Measurements from ENCODE around the gene REC8. TPM values are rescaled to one million over a fixed set of nuclear protein-coding genes. Genes with fewer than 3 reads are reported as not detected.

REC8 gene
- total and polyA plus RNA-seq, 2 of the 4 experiments (the other 2 are of a cell fraction): 0.36 to 3.5 TPM

DNA sequence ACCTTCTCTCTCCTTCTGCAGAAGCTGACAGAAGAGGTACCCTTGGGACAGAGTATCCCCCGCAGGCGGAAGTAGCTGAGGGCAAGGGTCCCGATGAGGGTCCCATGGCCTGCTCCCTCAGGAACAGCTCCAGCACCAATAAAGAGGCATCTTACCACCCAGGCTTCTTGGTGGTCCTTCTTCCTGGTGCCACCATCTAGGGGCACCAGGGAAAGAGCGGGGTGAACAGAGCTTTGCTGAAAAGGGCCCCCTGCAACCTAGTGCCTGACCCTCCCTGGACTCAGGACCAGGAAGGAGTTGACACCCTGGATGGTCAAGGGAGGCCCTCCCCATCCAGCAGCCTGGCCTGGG lies 11.4 kb upstream of the REC8 start:
- TF ChIP-seq CHD1 (IDR thresholded peaks at IDR 0.05; ENCODE audit: low read depth, low read length) (no peak), SMC3 (IDR thresholded peaks at IDR 0.05; ENCODE audit: low read depth, low read length) (no peak), FOS (IDR thresholded peaks at IDR 0.05; ENCODE audit: low read depth, low read length) (no peak), CEBPB (IDR thresholded peaks at IDR 0.05; ENCODE audit: low read depth, low read length) (no peak), NFE2L2 (IDR thresholded peaks at IDR 0.05; ENCODE audit: low read depth, low read length) (no peak), POLR2A (IDR thresholded peaks at IDR 0.05; ENCODE audit: low read depth, low read length) (no peak), BHLHE40 (IDR thresholded peaks at IDR 0.05; ENCODE audit: low read depth, low read length) (no peak), RCOR1 (IDR thresholded peaks at IDR 0.05; ENCODE audit: insufficient replicate concordance, low read length) (no peak)
- TF ChIP-seq, protein P1, sequence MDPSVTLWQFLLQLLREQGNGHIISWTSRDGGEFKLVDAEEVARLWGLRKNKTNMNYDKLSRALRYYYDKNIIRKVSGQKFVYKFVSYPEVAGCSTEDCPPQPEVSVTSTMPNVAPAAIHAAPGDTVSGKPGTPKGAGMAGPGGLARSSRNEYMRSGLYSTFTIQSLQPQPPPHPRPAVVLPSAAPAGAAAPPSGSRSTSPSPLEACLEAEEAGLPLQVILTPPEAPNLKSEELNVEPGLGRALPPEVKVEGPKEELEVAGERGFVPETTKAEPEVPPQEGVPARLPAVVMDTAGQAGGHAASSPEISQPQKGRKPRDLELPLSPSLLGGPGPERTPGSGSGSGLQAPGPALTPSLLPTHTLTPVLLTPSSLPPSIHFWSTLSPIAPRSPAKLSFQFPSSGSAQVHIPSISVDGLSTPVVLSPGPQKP (IDR thresholded peaks at IDR 0.05; ENCODE audit: borderline replicate concordance, low read depth, low read length): no peak
- TF ChIP-seq, protein P2, sequence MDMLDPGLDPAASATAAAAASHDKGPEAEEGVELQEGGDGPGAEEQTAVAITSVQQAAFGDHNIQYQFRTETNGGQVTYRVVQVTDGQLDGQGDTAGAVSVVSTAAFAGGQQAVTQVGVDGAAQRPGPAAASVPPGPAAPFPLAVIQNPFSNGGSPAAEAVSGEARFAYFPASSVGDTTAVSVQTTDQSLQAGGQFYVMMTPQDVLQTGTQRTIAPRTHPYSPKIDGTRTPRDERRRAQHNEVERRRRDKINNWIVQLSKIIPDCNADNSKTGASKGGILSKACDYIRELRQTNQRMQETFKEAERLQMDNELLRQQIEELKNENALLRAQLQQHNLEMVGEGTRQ (IDR thresholded peaks at IDR 0.05; ENCODE audit: low read depth, low read length): no peak
- DNase-seq (no peak), ATAC-seq (ENCODE audit: low read depth) (peak; percentile 5; the same call in 1 of the 2 replicates)
- Histone ChIP-seq H3K18ac (ENCODE audit: low read depth, low read length) (no peak overlapping the region), H3K4ac (ENCODE audit: low read depth, low read length) (no peak overlapping the region; the same call in 1 of the 2 replicates), H4K91ac (ENCODE audit: insufficient read depth, low read depth, low read length) (no peak overlapping the region), H3K56ac (ENCODE audit: extremely low read depth, insufficient read depth, low read length) (no peak overlapping the region), H3K23ac (ENCODE audit: low read depth, low read length) (no peak overlapping the region), H2AK9ac (replicated peaks; ENCODE audit: low read depth, low read length, poor library complexity) (peak overlapping the region; percentile 1), H3K27ac (ENCODE audit: insufficient read depth, low read length) (peak overlapping the region; percentile 1; the same call in 1 of the 2 replicates), H3K4me2 (ENCODE audit: low read depth, low read length) (no peak overlapping the region), H4K8ac (ENCODE audit: low read depth in 2 of 2, low read length in 2 of 2) (no peak overlapping the region; a peak in 1 of 4 replicates), H2AK5ac (ENCODE audit: low read depth, low read length) (peak overlapping the region; percentile 7; the same call in 1 of the 2 replicates), H3K79me1 (ENCODE audit: low read depth in 1 of 2, low read length in 2 of 2) (peaks cover 15 to 41% of the 10 kb centered on the region in 2 experiments), H3K9ac (ENCODE audit: low read depth, low read length) (no peak overlapping the region), H3K14ac (replicated peaks; ENCODE audit: low read depth, low read length) (no peak overlapping the region), H3K36me3 (ENCODE audit: control insufficient read depth, insufficient read depth, low read length) (peaks cover 66% of the 10 kb centered on the region), H3K4me3 (ENCODE audit: insufficient read depth, low read depth, low read length) (no peak overlapping the region), H2BK20ac (ENCODE audit: low read depth, low read length) (no peak overlapping the region), H3K9me1 (ENCODE audit: insufficient read depth, low read length) (peaks cover 7% of the 10 kb centered on the region), H3K9me3 (ENCODE audit: control insufficient read depth, insufficient read depth, low read length) (no peaks in the 10 kb centered on the region), H4K20me1 (ENCODE audit: insufficient read depth, low read length) (no peaks in the 10 kb centered on the region), H2AFZ (replicated peaks; ENCODE audit: low read length, poor library complexity) (no peak overlapping the region), H3K27me3 (ENCODE audit: control insufficient read depth, insufficient read depth, low read length) (no peaks in the 10 kb centered on the region), H2BK5ac (ENCODE audit: low read depth, low read length, poor library complexity, severe bottlenecking) (no peak overlapping the region), H2BK120ac (ENCODE audit: low read depth, low read length) (no peak overlapping the region), H2BK15ac (ENCODE audit: low read depth, low read length) (no peak overlapping the region), H4K5ac (ENCODE audit: low read depth, low read length) (no peak overlapping the region), H3K4me1 (ENCODE audit: control insufficient read depth, insufficient read depth, low read length) (peaks cover 7% of the 10 kb centered on the region)
- dilution Hi-C loops (cut with HindIII; ENCODE audit: low sequenced_read_pairs, unreplicated experiment): no loop called here
- POLR2A ChIA-PET (ENCODE audit: unreplicated experiment): interaction anchor here (1.1 kb wide), 1 partner anchor 10 kb away, joined by 3 read pairs; no protein-coding TSS in a partner anchor
- CTCF ChIA-PET: interaction anchor here (0.6 to 1.6 kb wide), 4 partner anchors 11 to 31 kb away, joined by 3 to 14 read pairs (median 4); partner anchors contain the start of genes PSME2 and RNF31
- intact Hi-C loops (cut with micrococcal nuclease): no loop called here
- 90% methylated on average over 2 of the region's 4 CpGs; no CpG with 5 or more reads in 1 of the 2 experiments for WGBS, 2 experiments (ENCODE audit: extremely low coverage in 2 of 2, insufficient read length in 1 of 2)
- no TSS peak for BruUV-seq (replicated peaks)
- in situ Hi-C loops (cut with MboI; ENCODE audit: low sequenced_read_pairs): no loop called here
